Measurements from ENCODE around the gene MORF4L2.
"Not testable (repeated sequence)": the region's sequence is repeated elsewhere in the genome, so short reads cannot be mapped to it uniquely, and the experiment has no call there.

DNA sequence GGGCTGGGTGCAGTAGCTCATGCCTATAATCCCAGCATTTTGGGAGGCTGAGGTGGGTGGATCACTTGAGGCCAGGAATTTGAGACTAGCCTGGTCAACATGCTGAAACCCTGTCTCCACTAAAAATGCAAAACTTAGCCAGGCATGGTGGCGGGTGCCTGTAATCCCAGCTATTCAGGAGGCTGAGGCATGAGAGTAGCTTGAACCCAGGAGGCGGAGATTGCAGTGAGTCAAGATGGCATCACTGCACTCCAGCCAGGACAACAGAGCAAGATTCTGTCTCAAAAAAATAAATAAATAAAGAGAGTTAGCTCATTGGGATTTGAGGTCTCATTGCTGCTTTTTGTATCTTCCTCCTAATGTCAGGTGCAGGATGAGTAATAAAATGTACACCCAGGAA, 29.4 kb downstream of the MORF4L2 start:
- not testable (repeated sequence) for TF ChIP-seq POLR2A (IDR thresholded peaks at IDR 0.05)
- TF ChIP-seq, protein P1, sequence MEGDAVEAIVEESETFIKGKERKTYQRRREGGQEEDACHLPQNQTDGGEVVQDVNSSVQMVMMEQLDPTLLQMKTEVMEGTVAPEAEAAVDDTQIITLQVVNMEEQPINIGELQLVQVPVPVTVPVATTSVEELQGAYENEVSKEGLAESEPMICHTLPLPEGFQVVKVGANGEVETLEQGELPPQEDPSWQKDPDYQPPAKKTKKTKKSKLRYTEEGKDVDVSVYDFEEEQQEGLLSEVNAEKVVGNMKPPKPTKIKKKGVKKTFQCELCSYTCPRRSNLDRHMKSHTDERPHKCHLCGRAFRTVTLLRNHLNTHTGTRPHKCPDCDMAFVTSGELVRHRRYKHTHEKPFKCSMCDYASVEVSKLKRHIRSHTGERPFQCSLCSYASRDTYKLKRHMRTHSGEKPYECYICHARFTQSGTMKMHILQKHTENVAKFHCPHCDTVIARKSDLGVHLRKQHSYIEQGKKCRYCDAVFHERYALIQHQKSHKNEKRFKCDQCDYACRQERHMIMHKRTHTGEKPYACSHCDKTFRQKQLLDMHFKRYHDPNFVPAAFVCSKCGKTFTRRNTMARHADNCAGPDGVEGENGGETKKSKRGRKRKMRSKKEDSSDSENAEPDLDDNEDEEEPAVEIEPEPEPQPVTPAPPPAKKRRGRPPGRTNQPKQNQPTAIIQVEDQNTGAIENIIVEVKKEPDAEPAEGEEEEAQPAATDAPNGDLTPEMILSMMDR (IDR thresholded peaks at IDR 0.05), result not testable (repeated sequence)

Measured in tibial nerve (tissue), 3 donors.